Measurements from ENCODE around the gene SLC24A5. TPM values are rescaled to one million over a fixed set of nuclear protein-coding genes. Genes with fewer than 3 reads are reported as not detected.

The SLC24A5 gene
- total RNA-seq = under 1 TPM in 1 of 4 donors, not detected in 3; 0.36 TPM
- polyA plus RNA-seq = not detected

GRCh38 chr15:48120745-48121144 is at the start of gene SLC24A5:
Gene SLC24A5 (plus strand): TSS chr15:48120990. CDS start chr15:48121045, 55 bp downstream.
- Histone ChIP-seq H3K4me3 (no peak within 1 kb of the TSS), H3K27me3 (no peaks in the 10 kb centered on the region), H3K27ac (no peak within 1 kb of the TSS), H3K4me1 (no peaks in the 10 kb centered on the region), H3K36me3 (no peaks in the 10 kb centered on the region), H3K9me3 (no peaks in the 10 kb centered on the region)
- intact Hi-C loops (cut with DNase I) = no loop called here
- DNase-seq = no peak
- no peak for TF ChIP-seq EP300 (IDR thresholded peaks at IDR 0.05)
- TF ChIP-seq CTCF (IDR thresholded peaks at IDR 0.05) = no peak
- no peak for TF ChIP-seq POLR2AphosphoS5 (IDR thresholded peaks at IDR 0.05)
- TF ChIP-seq POLR2A (IDR thresholded peaks at IDR 0.05) = no peak
- 91 to 92% methylated on average over 6 of the region's 6 CpGs for WGBS, 2 donors

- Histone ChIP-seq H3K4me1 (no peaks in the 10 kb centered on the region), H3K4me3 (no peak overlapping the region), H3K27me3 (no peaks in the 10 kb centered on the region), H3K9me3 (no peaks in the 10 kb centered on the region), H3K27ac (no peak overlapping the region), H3K36me3 (no peaks in the 10 kb centered on the region)
- WGBS, 2 donors = 88 to 89% methylated on average over 6 of the region's 6 CpGs
- TF ChIP-seq POLR2AphosphoS5 (IDR thresholded peaks at IDR 0.05) = no peak
- no peak for TF ChIP-seq EP300 (IDR thresholded peaks at IDR 0.05)
- TF ChIP-seq POLR2A (IDR thresholded peaks at IDR 0.05) = no peak
- no peak for TF ChIP-seq CTCF (IDR thresholded peaks at IDR 0.05)
- intact Hi-C loops (cut with DNase I) = no loop called here
- DNase-seq = no peak
Observed at GRCh38 chr15:48072941-48073340, 47.8 kb upstream of the SLC24A5 start.

DNA sequence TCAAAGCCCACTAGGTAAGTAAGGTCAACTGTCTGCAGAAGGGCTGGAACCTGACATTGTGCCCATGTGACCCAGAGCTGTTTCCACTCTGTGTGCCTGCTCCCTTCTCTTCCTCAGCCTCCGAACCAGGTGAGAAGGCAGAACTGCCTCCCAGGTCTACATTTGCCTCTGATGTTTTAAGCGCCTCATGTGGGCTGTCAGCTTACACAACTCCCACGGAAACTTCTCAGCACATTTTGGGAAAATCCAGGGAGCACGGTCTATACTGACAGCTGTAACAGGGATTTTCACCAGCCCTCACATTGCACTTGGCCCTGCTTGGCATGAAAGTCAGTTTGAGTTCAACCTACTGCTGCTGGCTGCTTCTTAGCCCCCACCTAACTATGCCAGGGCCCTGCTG is 46.9 kb upstream of the SLC24A5 start:
- H3K27me3 ChIP-seq = no peaks in the 10 kb centered on the region
- no peaks in the 10 kb centered on the region for H3K36me3 ChIP-seq
- no peak for TF ChIP-seq POLR2A (IDR thresholded peaks at IDR 0.05)
- no peak for TF ChIP-seq POLR2AphosphoS5 (IDR thresholded peaks at IDR 0.05)
- no peak for TF ChIP-seq EP300 (IDR thresholded peaks at IDR 0.05)
- TF ChIP-seq CTCF (IDR thresholded peaks at IDR 0.05) = no peak
- 89 to 94% methylated on average over 4 of the region's 4 CpGs for WGBS, 2 donors
- H3K9me3 ChIP-seq = no peaks in the 10 kb centered on the region
- H3K4me1 ChIP-seq = no peaks in the 10 kb centered on the region
- no peak overlapping the region for H3K27ac ChIP-seq
- intact Hi-C loops (cut with DNase I) = no loop called here
- no peak for DNase-seq
- H3K4me3 ChIP-seq = no peak overlapping the region

- no peaks in the 10 kb centered on the region for H3K4me1 ChIP-seq
- no peak overlapping the region for H3K4me3 ChIP-seq
- no peaks in the 10 kb centered on the region for H3K36me3 ChIP-seq
- WGBS, 2 donors = 66 to 80% methylated on average over 4 of the region's 4 CpGs
- TF ChIP-seq POLR2AphosphoS5 (IDR thresholded peaks at IDR 0.05) (no peak), POLR2A (IDR thresholded peaks at IDR 0.05) (no peak), CTCF (IDR thresholded peaks at IDR 0.05) (no peak), EP300 (IDR thresholded peaks at IDR 0.05) (no peak)
- H3K9me3 ChIP-seq = no peaks in the 10 kb centered on the region
- no peak overlapping the region for H3K27ac ChIP-seq
- intact Hi-C loops (cut with DNase I) = no loop called here
- no peak for DNase-seq
- H3K27me3 ChIP-seq = no peaks in the 10 kb centered on the region
Observed at GRCh38 chr15:48076454-48076853, 44.3 kb upstream of the SLC24A5 start.

DNA sequence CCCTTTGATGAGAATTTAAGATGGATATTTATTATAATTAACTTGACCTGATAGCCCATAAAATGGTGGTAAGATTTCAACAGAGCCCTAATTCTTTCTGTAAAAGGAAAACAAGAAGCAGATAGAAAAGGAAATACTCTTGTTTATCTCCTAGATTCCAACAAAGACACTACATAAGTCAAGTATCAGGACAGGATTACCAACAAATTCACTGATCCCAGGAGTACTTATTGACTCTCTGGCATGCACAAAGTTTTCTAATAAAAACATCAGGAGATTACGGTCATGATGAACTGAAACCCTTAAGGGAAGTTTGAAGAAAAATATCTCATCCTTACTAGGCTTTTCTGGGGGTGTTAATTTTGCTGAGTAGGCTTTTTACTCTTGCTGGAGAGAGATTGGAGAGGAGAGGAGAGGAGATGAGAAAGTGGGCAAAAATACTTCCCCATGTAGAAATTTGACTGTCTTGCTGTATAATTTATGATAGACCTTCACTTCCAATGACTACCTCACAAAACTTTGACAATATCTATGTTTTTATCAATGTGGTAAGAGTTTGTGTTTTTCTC is 43.1 kb upstream of the SLC24A5 start:
- 78 to 79% methylated on average over 1 of the region's 1 CpG for WGBS, 2 donors

More for the DNA sequence above, 43.1 kb upstream of the SLC24A5 start:
- intact Hi-C loops (cut with DNase I) = no loop called here
- Histone ChIP-seq H3K9me3 (no peaks in the 10 kb centered on the region), H3K27ac (no peak overlapping the region), H3K36me3 (no peaks in the 10 kb centered on the region), H3K27me3 (no peaks in the 10 kb centered on the region), H3K4me1 (no peaks in the 10 kb centered on the region), H3K4me3 (no peak overlapping the region)
- no peak for TF ChIP-seq EP300 (IDR thresholded peaks at IDR 0.05)
- no peak for DNase-seq

Data from sigmoid colon (tissue), 7 donors.